ENCODE results near the gene FGF14. TPM values are rescaled to one million over a fixed set of nuclear protein-coding genes. Genes with fewer than 3 reads are reported as not detected.

Gene FGF14
- total RNA-seq, 1 donor from 2014 or later: not detected

DNA sequence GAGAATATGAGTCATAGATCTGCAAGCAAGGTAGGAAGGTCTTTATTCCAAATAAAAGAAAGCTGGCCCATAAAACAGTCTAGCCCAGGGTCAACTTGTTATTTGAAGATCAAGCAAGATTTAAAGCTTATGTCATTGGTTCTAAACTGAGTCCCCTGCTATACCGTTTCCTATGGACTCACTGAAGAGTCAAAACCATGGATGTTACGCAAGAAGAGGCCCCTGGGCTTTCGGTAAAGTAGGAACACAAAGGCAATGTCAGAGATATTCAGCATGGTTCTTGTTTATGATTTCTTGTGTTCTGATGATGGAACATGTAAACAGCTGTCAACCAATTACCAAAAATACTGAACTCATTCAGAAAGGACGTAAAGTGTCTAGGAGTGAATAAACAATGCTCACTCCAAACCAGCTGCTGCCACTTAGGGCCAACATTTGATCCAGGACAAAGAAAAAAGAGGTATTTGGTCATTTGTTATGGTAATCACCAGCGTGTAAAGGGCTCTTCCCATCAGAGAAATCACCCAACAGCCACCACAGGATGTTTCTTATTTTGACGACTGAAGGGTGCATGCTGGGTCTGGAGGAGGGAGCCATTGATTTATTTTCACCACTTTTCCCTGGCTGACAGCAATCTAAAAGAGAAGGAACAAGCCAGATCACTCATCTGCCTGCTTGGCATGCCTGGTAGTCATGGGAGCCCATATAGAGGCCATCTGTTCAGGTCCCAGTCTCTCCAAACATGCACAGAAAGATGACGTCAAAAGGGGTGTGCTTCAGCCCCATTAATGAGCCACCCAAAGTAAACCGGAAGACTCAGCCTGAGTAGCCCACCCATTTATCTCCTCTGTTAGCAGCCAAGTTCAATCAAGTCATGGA lies 68.3 kb downstream of the FGF14 start:
- intact Hi-C loops (cut with micrococcal nuclease): no loop called here
- ChIA-PET POLR2A (no interaction called here), CTCF (no interaction called here)
- no peak overlapping the region for H3K4me3 Mint-ChIP-seq
- H3K4me1 Mint-ChIP-seq: no peaks in the 10 kb centered on the region
- DNase-seq: no peak
- no peak for ATAC-seq (ENCODE audit: low read depth)
- no peaks in the 10 kb centered on the region for H3K27me3 Mint-ChIP-seq
- no peaks in the 10 kb centered on the region for H3K9me3 Mint-ChIP-seq
- H3K36me3 Mint-ChIP-seq (ENCODE audit: low read depth): no peaks in the 10 kb centered on the region
- TF ChIP-seq, protein P1, sequence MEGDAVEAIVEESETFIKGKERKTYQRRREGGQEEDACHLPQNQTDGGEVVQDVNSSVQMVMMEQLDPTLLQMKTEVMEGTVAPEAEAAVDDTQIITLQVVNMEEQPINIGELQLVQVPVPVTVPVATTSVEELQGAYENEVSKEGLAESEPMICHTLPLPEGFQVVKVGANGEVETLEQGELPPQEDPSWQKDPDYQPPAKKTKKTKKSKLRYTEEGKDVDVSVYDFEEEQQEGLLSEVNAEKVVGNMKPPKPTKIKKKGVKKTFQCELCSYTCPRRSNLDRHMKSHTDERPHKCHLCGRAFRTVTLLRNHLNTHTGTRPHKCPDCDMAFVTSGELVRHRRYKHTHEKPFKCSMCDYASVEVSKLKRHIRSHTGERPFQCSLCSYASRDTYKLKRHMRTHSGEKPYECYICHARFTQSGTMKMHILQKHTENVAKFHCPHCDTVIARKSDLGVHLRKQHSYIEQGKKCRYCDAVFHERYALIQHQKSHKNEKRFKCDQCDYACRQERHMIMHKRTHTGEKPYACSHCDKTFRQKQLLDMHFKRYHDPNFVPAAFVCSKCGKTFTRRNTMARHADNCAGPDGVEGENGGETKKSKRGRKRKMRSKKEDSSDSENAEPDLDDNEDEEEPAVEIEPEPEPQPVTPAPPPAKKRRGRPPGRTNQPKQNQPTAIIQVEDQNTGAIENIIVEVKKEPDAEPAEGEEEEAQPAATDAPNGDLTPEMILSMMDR (IDR thresholded peaks at IDR 0.05): no peak
- no peak overlapping the region for H3K27ac Mint-ChIP-seq

- TF ChIP-seq, protein P1 (IDR thresholded peaks at IDR 0.05): no peak
- Mint-ChIP-seq H3K36me3 (ENCODE audit: low read depth) (no peaks in the 10 kb centered on the region), H3K9me3 (no peaks in the 10 kb centered on the region), H3K27me3 (no peaks in the 10 kb centered on the region), H3K4me1 (no peaks in the 10 kb centered on the region), H3K27ac (no peak overlapping the region), H3K4me3 (no peak overlapping the region)
- intact Hi-C loops (cut with micrococcal nuclease): no loop called here
- POLR2A ChIA-PET: no interaction called here
- CTCF ChIA-PET: no interaction called here
- ATAC-seq (ENCODE audit: low read depth) (no peak), DNase-seq (no peak)
These were observed 72.9 kb downstream of the FGF14 start for GRCh38 chr13:102328909-102329308.

GRCh38 chr13:102327119-102327617 lies 74.7 kb downstream of the FGF14 start:
- no peak overlapping the region for H3K4me3 Mint-ChIP-seq
- no peaks in the 10 kb centered on the region for H3K36me3 Mint-ChIP-seq (ENCODE audit: low read depth)
- no peaks in the 10 kb centered on the region for H3K27me3 Mint-ChIP-seq
- DNase-seq: no peak
- no peak for ATAC-seq (ENCODE audit: low read depth)
- CTCF ChIA-PET: no interaction called here
- TF ChIP-seq, protein P1 (IDR thresholded peaks at IDR 0.05): no peak
- no peaks in the 10 kb centered on the region for H3K4me1 Mint-ChIP-seq
- POLR2A ChIA-PET: no interaction called here
- H3K27ac Mint-ChIP-seq: no peak overlapping the region
- intact Hi-C loops (cut with micrococcal nuclease): no loop called here
- H3K9me3 Mint-ChIP-seq: no peaks in the 10 kb centered on the region

DNA sequence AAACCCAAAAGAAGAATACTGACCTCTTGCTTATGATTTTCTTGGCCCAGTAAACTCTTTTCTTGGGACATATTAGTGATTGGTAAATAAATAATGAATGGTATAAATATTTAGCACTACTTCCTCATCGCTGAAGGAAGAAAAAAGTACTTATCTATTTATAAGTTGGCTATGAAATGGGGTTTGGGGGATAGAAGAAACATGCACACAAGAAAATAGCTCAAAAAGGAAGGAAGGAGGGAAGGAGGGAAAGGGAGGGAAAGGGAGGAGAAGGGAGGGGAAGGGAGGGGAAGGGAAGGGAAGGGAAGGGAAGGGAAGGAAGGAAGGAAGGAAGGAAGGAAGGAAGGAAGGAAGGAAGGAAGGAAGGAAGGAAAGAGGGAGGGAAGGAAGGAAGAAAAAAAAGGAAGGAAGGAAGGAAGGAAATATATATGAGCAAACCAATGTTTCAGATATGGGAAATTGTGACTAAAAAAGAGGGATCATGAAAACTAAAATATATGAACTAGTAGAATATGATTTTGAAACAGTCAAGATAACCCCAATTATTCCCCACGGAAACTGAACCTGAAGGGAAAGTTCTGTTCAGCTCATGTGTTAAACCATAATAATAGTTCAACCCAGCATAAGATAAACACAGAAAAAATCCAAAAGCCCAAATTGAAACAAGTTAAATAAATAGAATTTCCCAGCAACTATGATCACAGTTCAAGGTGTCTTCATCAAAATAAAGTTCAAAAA lies 75.3 kb downstream of the FGF14 start:
- DNase-seq (no peak), ATAC-seq (ENCODE audit: low read depth) (no peak)
- H3K4me1 Mint-ChIP-seq: no peaks in the 10 kb centered on the region
- no peak overlapping the region for H3K4me3 Mint-ChIP-seq
- no peaks in the 10 kb centered on the region for H3K27me3 Mint-ChIP-seq
- no peak overlapping the region for H3K27ac Mint-ChIP-seq
- intact Hi-C loops (cut with micrococcal nuclease): no loop called here
- no peaks in the 10 kb centered on the region for H3K36me3 Mint-ChIP-seq (ENCODE audit: low read depth)
- TF ChIP-seq, protein P1 (IDR thresholded peaks at IDR 0.05): no peak
- ChIA-PET POLR2A (no interaction called here), CTCF (no interaction called here)
- H3K9me3 Mint-ChIP-seq: no peaks in the 10 kb centered on the region

GRCh38 chr13:102325321-102325720 lies 76.5 kb downstream of the FGF14 start:
- DNase-seq: no peak
- no peaks in the 10 kb centered on the region for H3K4me1 Mint-ChIP-seq
- intact Hi-C loops (cut with micrococcal nuclease): no loop called here
- POLR2A ChIA-PET: no interaction called here
- no peaks in the 10 kb centered on the region for H3K36me3 Mint-ChIP-seq (ENCODE audit: low read depth)
- ATAC-seq (ENCODE audit: low read depth): no peak
- no peak overlapping the region for H3K27ac Mint-ChIP-seq
- H3K4me3 Mint-ChIP-seq: no peak overlapping the region
- no peaks in the 10 kb centered on the region for H3K9me3 Mint-ChIP-seq
- CTCF ChIA-PET: no interaction called here
- no peaks in the 10 kb centered on the region for H3K27me3 Mint-ChIP-seq
- TF ChIP-seq, protein P1 (IDR thresholded peaks at IDR 0.05): no peak

Data from activated B cell treated with CpG ODN at 0.5 μM for 24 hours (primary cell).